IPS-18c (cell line): ENCODE data around the gene SYT9.
"Not testable (repeated sequence)": the region's sequence is repeated elsewhere in the genome, so short reads cannot be mapped to it uniquely, and the experiment has no call there.

Experiments
- H3K4me3 ChIP-seq: 2 replicates; pipeline ENCODE4 v1.7.0; 2013; ENCODE audit warnings: low read depth, mild to moderate bottlenecking, low read length, moderate library complexity; ENCODE audit not compliant: insufficient read depth
- H3K9me3 ChIP-seq: one replicate; pipeline ENCODE4 v1.6.1; 2013; ENCODE audit warnings: mild to moderate bottlenecking, low read length, moderate library complexity; ENCODE audit not compliant: control insufficient read depth, insufficient read depth

SYT9 gene

GRCh38 chr11:7307836-7308235 is 56.1 kb downstream of the SYT9 start:
- H3K9me3 ChIP-seq = no peaks in the 10 kb centered on the region
- no peak overlapping the region for H3K4me3 ChIP-seq

- Histone ChIP-seq H3K9me3 (no peaks in the 10 kb centered on the region), H3K4me3 (no peak overlapping the region)
Measured at GRCh38 chr11:7311903-7312302, 60.2 kb downstream of the SYT9 start.

GRCh38 chr11:7314811-7315604 is 63.3 kb downstream of the SYT9 start:
- Histone ChIP-seq H3K9me3 (no peaks in the 10 kb centered on the region), H3K4me3 (no peak overlapping the region)

GRCh38 chr11:7319501-7319900 is 67.8 kb downstream of the SYT9 start:
- H3K4me3 ChIP-seq = no peak overlapping the region
- H3K9me3 ChIP-seq = no peaks in the 10 kb centered on the region

GRCh38 chr11:7320306-7320705 is 68.6 kb downstream of the SYT9 start:
- Histone ChIP-seq H3K4me3 (no peak overlapping the region), H3K9me3 (no peaks in the 10 kb centered on the region)

- Histone ChIP-seq H3K4me3 (no peak overlapping the region), H3K9me3 (no peaks in the 10 kb centered on the region)
Measured at GRCh38 chr11:7321473-7322450, 70.1 kb downstream of the SYT9 start.

GRCh38 chr11:7332451-7332850 is 80.7 kb downstream of the SYT9 start:
- no peak overlapping the region for H3K4me3 ChIP-seq
- no peaks in the 10 kb centered on the region for H3K9me3 ChIP-seq

- no peak overlapping the region for H3K4me3 ChIP-seq
- no peaks in the 10 kb centered on the region for H3K9me3 ChIP-seq
Measured at GRCh38 chr11:7332962-7333361, 81.3 kb downstream of the SYT9 start.

GRCh38 chr11:7335442-7335841 is 83.7 kb downstream of the SYT9 start:
- not testable (repeated sequence) for H3K9me3 ChIP-seq, H3K4me3 ChIP-seq

GRCh38 chr11:7341551-7341950 is 89.8 kb downstream of the SYT9 start:
- Histone ChIP-seq H3K9me3 (no peaks in the 10 kb centered on the region), H3K4me3 (no peak overlapping the region)

GRCh38 chr11:7347611-7348431 is 96.1 kb downstream of the SYT9 start:
- Histone ChIP-seq H3K9me3 (no peaks in the 10 kb centered on the region), H3K4me3 (no peak overlapping the region)

- Histone ChIP-seq H3K9me3 (no peaks in the 10 kb centered on the region), H3K4me3 (no peak overlapping the region)
Measured at GRCh38 chr11:7348432-7349304, 97.0 kb downstream of the SYT9 start.

GRCh38 chr11:7351228-7351627 is 99.5 kb downstream of the SYT9 start:
- H3K4me3 ChIP-seq = no peak overlapping the region
- H3K9me3 ChIP-seq = no peaks in the 10 kb centered on the region

GRCh38 chr11:7353100-7353499 is 101.4 kb downstream of the SYT9 start:
- Histone ChIP-seq H3K9me3 (no peaks in the 10 kb centered on the region), H3K4me3 (no peak overlapping the region)

GRCh38 chr11:7364660-7365059 is 113.0 kb downstream of the SYT9 start:
- H3K4me3 ChIP-seq = no peak overlapping the region
- no peaks in the 10 kb centered on the region for H3K9me3 ChIP-seq

GRCh38 chr11:7367803-7368202 is 116.1 kb downstream of the SYT9 start:
- no peaks in the 10 kb centered on the region for H3K9me3 ChIP-seq
- H3K4me3 ChIP-seq = no peak overlapping the region
